ENCODE data around the gene TSFM. TPM values are rescaled to one million over a fixed set of nuclear protein-coding genes. Genes with fewer than 3 reads are reported as not detected.
A peak's percentile ranks its signal among the peaks of the same experiment; 100 is the strongest.

Gene TSFM
- total and polyA plus RNA-seq, 2 of the 13 experiments (the other 11 are each of a cell fraction or from before 2014, with no cell fraction given) = 29.8 to 68.3 TPM

DNA sequence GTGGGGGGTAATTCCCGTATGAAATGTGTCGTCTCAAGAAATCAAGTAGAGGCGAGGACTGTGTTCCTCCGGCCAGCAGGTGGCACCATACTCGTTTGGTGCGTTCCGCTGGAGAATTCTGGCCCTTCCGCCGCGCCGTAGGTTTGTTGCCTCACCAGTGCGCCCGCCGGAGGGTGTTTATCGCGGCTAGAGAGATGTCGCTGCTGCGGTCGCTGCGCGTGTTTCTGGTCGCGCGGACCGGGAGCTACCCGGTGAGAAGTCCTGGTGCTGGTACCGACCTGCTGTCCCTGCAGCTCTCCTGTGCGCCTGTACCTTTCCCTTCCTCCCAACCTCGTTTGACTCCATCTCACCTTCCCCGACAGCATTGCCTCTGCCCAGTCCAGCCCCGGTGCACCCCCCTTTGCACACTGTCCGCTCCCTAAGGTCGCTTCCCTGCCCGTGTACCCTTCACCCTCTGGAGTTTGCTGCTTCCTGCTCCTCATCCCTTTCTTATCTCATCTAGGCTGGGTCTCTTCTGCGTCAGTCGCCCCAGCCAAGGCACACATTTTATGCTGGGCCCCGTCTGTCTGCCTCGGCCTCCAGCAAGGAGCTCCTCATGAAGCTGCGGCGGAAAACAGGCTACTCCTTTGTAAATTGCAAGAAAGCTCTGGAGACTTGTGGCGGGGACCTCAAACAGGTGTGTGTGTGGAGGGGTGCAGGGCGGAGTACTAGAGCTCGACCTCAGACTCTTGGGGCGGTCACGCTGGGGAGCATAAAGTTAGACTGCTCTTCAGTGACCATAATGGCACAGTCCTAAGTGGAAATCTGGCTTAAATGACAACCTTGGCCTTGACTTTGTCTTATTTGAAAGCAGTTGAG, at the start of gene TSFM (continued):
- no peak for TF ChIP-seq ZNF280D (CRISPR knock-in tag; IDR thresholded peaks at IDR 0.05)
- TF ChIP-seq MBNL3 (CRISPR knock-in tag; conservative IDR thresholded peaks at IDR 0.05) = no peak
- TF ChIP-seq ARNTL (CRISPR knock-in tag; IDR thresholded peaks at IDR 0.05) = peak; percentile 61
- no peak for TF ChIP-seq ZNF530 (CRISPR knock-in tag; IDR thresholded peaks at IDR 0.05; ENCODE audit: low read depth)
- TF ChIP-seq ZSCAN30 (CRISPR knock-in tag; IDR thresholded peaks at IDR 0.05) = peak; percentile 93
- TF ChIP-seq MIXL1 (CRISPR knock-in tag; IDR thresholded peaks at IDR 0.05) = peak; percentile 71; the same call in 1 of the 2 replicates
- peak; percentile 41; the same call in 1 of the 2 replicates for TF ChIP-seq CREB1 (IDR thresholded peaks at IDR 0.05)
- TF ChIP-seq CREB1 (CRISPR knock-in tag; IDR thresholded peaks at IDR 0.05) = peak; percentile 95
- no peak; the same call in 1 of the 2 replicates for TF ChIP-seq ZNF329 (CRISPR knock-in tag; IDR thresholded peaks at IDR 0.05; ENCODE audit: low read depth)
- TF ChIP-seq ZNF430 (CRISPR knock-in tag; IDR thresholded peaks at IDR 0.05) = no peak
- TF ChIP-seq PAWR (CRISPR knock-in tag; IDR thresholded peaks at IDR 0.05; ENCODE audit: borderline replicate concordance) = no peak; the same call in 1 of the 2 replicates
- no peak for TF ChIP-seq KLF12 (CRISPR knock-in tag; IDR thresholded peaks at IDR 0.05; ENCODE audit: borderline replicate concordance)
- 0 out of 2 replicates have a peak, but pooled peaks have one; percentile 74 for TF ChIP-seq ZNF451 (CRISPR knock-in tag; IDR thresholded peaks at IDR 0.05)
- peak; percentile 46 for TF ChIP-seq HNRNPK (IDR thresholded peaks at IDR 0.05; ENCODE audit: low read depth, low read length, poor library complexity, severe bottlenecking)
- peak; percentile 59 for TF ChIP-seq ELF1 (CRISPR knock-in tag; IDR thresholded peaks at IDR 0.05)
- peak; percentile 51; the same call in 1 of the 2 replicates for TF ChIP-seq MED13 (CRISPR knock-in tag; IDR thresholded peaks at IDR 0.05)
- no peak for TF ChIP-seq SMYD3 (CRISPR knock-in tag; IDR thresholded peaks at IDR 0.05)
- peak; percentile 94 for TF ChIP-seq IRF2 (CRISPR knock-in tag; IDR thresholded peaks at IDR 0.05)
- no peak for TF ChIP-seq ZNF282 (IDR thresholded peaks at IDR 0.05; ENCODE audit: partially characterized antibody)
- TF ChIP-seq NCOA1 (CRISPR knock-in tag; IDR thresholded peaks at IDR 0.05) = 0 out of 2 replicates have a peak, but pooled peaks have one; percentile 36
- TF ChIP-seq, protein P1, sequence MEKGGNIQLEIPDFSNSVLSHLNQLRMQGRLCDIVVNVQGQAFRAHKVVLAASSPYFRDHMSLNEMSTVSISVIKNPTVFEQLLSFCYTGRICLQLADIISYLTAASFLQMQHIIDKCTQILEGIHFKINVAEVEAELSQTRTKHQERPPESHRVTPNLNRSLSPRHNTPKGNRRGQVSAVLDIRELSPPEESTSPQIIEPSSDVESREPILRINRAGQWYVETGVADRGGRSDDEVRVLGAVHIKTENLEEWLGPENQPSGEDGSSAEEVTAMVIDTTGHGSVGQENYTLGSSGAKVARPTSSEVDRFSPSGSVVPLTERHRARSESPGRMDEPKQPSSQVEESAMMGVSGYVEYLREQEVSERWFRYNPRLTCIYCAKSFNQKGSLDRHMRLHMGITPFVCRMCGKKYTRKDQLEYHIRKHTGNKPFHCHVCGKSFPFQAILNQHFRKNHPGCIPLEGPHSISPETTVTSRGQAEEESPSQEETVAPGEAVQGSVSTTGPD (CRISPR knock-in tag; IDR thresholded peaks at IDR 0.05) = no peak
- no peak for TF ChIP-seq HNF4G (IDR thresholded peaks at IDR 0.05; ENCODE audit: borderline replicate concordance, low read depth, low read length)
- TF ChIP-seq HNF4G (CRISPR knock-in tag; IDR thresholded peaks at IDR 0.05; ENCODE audit: borderline replicate concordance, low read depth) = no peak
- 0 out of 2 replicates have a peak, but pooled peaks have one; percentile 55 for TF ChIP-seq ZNF557 (CRISPR knock-in tag; IDR thresholded peaks at IDR 0.05)
- TF ChIP-seq, protein P2, sequence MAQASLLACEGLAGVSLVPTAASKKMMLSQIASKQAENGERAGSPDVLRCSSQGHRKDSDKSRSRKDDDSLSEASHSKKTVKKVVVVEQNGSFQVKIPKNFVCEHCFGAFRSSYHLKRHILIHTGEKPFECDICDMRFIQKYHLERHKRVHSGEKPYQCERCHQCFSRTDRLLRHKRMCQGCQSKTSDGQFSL (CRISPR knock-in tag; IDR thresholded peaks at IDR 0.05) = peak; percentile 93
- TF ChIP-seq, protein P3, sequence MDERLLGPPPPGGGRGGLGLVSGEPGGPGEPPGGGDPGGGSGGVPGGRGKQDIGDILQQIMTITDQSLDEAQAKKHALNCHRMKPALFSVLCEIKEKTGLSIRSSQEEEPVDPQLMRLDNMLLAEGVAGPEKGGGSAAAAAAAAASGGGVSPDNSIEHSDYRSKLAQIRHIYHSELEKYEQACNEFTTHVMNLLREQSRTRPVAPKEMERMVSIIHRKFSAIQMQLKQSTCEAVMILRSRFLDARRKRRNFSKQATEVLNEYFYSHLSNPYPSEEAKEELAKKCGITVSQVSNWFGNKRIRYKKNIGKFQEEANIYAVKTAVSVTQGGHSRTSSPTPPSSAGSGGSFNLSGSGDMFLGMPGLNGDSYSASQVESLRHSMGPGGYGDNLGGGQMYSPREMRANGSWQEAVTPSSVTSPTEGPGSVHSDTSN (CRISPR knock-in tag; IDR thresholded peaks at IDR 0.05) = no peak
